Osteoblast (primary cell): Measurements from ENCODE around the gene LRRN4. TPM values are rescaled to one million over a fixed set of nuclear protein-coding genes. Genes with fewer than 3 reads are reported as not detected.

ENCODE experiments used
- DNase-seq: peaks from one replicate; pipeline ENCODE4 v3.0.0; 2011; ENCODE audit warnings: low spot score, mixed read lengths; ENCODE audit not compliant: insufficient read length; ENCODE audit errors: missing footprints
- H2AFZ ChIP-seq: 2 replicates; pipeline ENCODE4 v1.6.0; 2011; ENCODE audit warnings: mild to moderate bottlenecking, low read length
- H3K27ac ChIP-seq: 2 replicates; pipeline ENCODE4 v1.5.1; 2011; ENCODE audit warnings: mild to moderate bottlenecking, low read depth, low read length, moderate library complexity
- H3K27me3 ChIP-seq: 2 replicates; pipeline ENCODE4 v1.6.0; 2012; ENCODE audit warnings: mild to moderate bottlenecking, control low read depth, inconsistent platforms, low read length, moderate library complexity; ENCODE audit not compliant: insufficient read depth
- H3K36me3 ChIP-seq: 2 replicates; pipeline ENCODE4 v1.5.1; 2011; ENCODE audit warnings: mild to moderate bottlenecking, low read length, control low read depth, moderate library complexity; ENCODE audit not compliant: insufficient read depth
- H3K4me1 ChIP-seq: 2 replicates; pipeline ENCODE4 v1.5.1; 2011; ENCODE audit warnings: mild to moderate bottlenecking, low read length, control low read depth, moderate library complexity; ENCODE audit not compliant: insufficient read depth
- H3K4me2 ChIP-seq: 2 replicates; pipeline ENCODE4 v1.6.0; 2011; ENCODE audit warnings: mild to moderate bottlenecking, low read length; ENCODE audit not compliant: insufficient read depth
- H3K4me3 ChIP-seq: fragments of 200-600 bp; sonication (generic); 3 replicates; pipeline ENCODE4 v1.5.1; 2012; ENCODE audit warnings: mild to moderate bottlenecking, low read length, inconsistent platforms; ENCODE audit not compliant: insufficient read depth
- H3K79me2 ChIP-seq: 2 replicates; pipeline ENCODE4 v1.6.0; 2012; ENCODE audit warnings: mild to moderate bottlenecking, low read length, control low read depth, inconsistent platforms; ENCODE audit not compliant: insufficient read depth
- H3K9me3 ChIP-seq: 2 replicates; pipeline ENCODE4 v1.5.1; 2011; ENCODE audit warnings: low read depth, low read length, control low read depth
- H4K20me1 ChIP-seq: 2 replicates; pipeline ENCODE4 v1.6.0; 2012; ENCODE audit warnings: mild to moderate bottlenecking, low read length, control low read depth; ENCODE audit not compliant: insufficient read depth
- CTCF ChIP-seq: IDR thresholded peaks from 2 replicates; pipeline ENCODE4 v1.5.1; 2011; ENCODE audit warnings: mild to moderate bottlenecking, low read depth, low read length, moderate library complexity; ENCODE audit errors: extremely low read depth
- total RNA-seq: library from RNA; depleted of rRNA; stranded (reverse); fragments of >200 nt; gene quantifications from 2 replicates; pipeline ENCODE4 v1.2.3, GENCODE V29; 2012

The LRRN4 gene
- total RNA-seq, 1 donor, result not detected

DNA sequence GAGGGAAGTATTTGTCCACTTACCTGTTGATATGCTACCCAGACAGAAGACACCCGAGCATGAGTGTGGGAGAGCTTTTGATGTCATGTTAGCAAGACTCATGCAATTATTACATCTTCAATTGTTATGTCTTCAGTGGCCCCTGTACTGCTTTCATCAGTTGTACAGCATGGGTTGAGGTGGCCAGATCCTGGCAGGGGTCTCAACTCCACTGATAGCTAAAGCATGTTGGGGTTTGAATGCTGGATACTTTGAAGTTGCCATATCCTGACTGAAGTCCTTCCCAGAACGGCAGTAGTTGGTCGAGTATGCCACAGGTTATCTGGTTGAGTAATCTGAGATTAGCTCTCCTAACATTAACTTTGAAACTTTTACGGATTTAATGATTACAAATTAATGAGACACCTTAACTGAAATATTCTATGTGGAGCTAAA is 46.7 kb downstream of the LRRN4 start:
- Histone ChIP-seq H3K36me3 (peaks cover 24% of the 10 kb centered on the region), H3K27ac (peak overlapping the region; percentile 73), H3K4me1 (peaks cover 26% of the 10 kb centered on the region), H2AFZ (no peak overlapping the region), H4K20me1 (peaks cover 27% of the 10 kb centered on the region), H3K4me2 (peak overlapping the region; percentile 93), H3K9me3 (no peaks in the 10 kb centered on the region), H3K27me3 (no peaks in the 10 kb centered on the region), H3K4me3 (peak overlapping the region; percentile 77), H3K79me2 (peaks cover 59% of the 10 kb centered on the region)
- no peak for TF ChIP-seq CTCF
- peak; percentile 46 for DNase-seq

DNA sequence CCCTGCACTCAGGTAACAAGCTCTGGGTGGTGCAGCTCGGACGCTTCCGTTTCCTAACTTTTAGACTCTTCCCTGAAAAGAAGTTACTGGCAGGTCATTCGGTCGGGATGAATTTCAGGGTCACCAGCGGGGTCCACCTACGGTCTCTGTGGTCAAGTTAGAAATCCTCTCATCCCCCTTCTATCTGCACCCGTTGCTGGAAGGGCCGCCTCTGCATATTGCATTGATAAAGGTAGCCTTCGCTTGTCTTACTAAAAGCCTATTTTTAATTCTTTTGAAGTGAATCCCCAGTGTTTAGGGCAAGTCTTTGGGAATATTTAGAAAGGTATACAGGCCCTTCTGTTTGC is 47.3 kb downstream of the LRRN4 start:
- no peaks in the 10 kb centered on the region for H3K9me3 ChIP-seq
- peak overlapping the region; percentile 77 for H3K4me3 ChIP-seq
- peaks cover 22% of the 10 kb centered on the region for H4K20me1 ChIP-seq
- H3K36me3 ChIP-seq, result peaks cover 18% of the 10 kb centered on the region
- peak overlapping the region; percentile 85 for H2AFZ ChIP-seq
- H3K79me2 ChIP-seq, result peaks cover 53% of the 10 kb centered on the region
- H3K4me1 ChIP-seq, result peaks cover 26% of the 10 kb centered on the region
- no peaks in the 10 kb centered on the region for H3K27me3 ChIP-seq
- no peak for DNase-seq
- H3K4me2 ChIP-seq, result peak overlapping the region; percentile 93
- peak overlapping the region; percentile 73 for H3K27ac ChIP-seq
- no peak for TF ChIP-seq CTCF

DNA sequence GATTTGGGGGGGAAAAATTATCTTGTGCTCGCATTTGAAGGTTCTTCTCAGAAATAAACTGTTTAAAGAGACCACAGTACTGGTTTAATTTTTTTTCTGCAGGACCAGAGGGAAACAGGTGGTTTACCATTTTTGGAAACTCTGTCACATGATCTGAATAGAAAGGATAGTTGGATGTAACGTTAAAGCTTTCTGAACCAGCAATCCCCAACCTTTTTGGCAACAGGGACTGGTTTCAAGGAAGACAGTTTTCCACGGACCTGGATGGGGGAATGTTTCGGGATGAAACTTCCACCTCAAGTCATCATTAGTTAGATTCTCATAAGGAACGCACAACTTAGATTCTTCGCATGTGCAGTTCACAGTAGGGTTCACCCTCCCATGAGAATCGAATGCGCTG is 53.0 kb downstream of the LRRN4 start:
- no peak for TF ChIP-seq CTCF
- DNase-seq, result no peak
- no peak overlapping the region for H3K27ac ChIP-seq

GRCh38 chr20:5999783-6000182 is 54.1 kb downstream of the LRRN4 start:
- Histone ChIP-seq H2AFZ (no peak overlapping the region), H3K36me3 (no peaks in the 10 kb centered on the region), H3K9me3 (no peaks in the 10 kb centered on the region), H3K4me3 (no peak overlapping the region), H3K4me1 (no peaks in the 10 kb centered on the region), H3K27ac (no peak overlapping the region), H4K20me1 (no peaks in the 10 kb centered on the region), H3K27me3 (no peaks in the 10 kb centered on the region), H3K4me2 (no peak overlapping the region), H3K79me2 (no peaks in the 10 kb centered on the region)
- no peak for DNase-seq
- no peak for TF ChIP-seq CTCF

More for the DNA sequence above, 53.0 kb downstream of the LRRN4 start:
- peaks cover under 1% of the 10 kb centered on the region for H3K79me2 ChIP-seq
- no peaks in the 10 kb centered on the region for H4K20me1 ChIP-seq
- no peak overlapping the region for H3K4me3 ChIP-seq
- H3K4me2 ChIP-seq, result no peak overlapping the region
- H3K4me1 ChIP-seq, result peaks cover 5% of the 10 kb centered on the region
- no peaks in the 10 kb centered on the region for H3K36me3 ChIP-seq
- H2AFZ ChIP-seq, result no peak overlapping the region
- H3K27me3 ChIP-seq, result no peaks in the 10 kb centered on the region
- no peaks in the 10 kb centered on the region for H3K9me3 ChIP-seq
